Kidney epithelial cell (primary cell): ENCODE results near the gene APEX2. TPM values are rescaled to one million over a fixed set of nuclear protein-coding genes. Genes with fewer than 3 reads are reported as not detected.

Experiments
- DNase-seq: peaks from one replicate; pipeline ENCODE4 v3.0.0-alpha.2; 2010; ENCODE audit warnings: low read depth
- H3K27me3 ChIP-seq: 2 replicates; pipeline ENCODE4 v1.6.0; 2011; ENCODE audit warnings: low read length; ENCODE audit not compliant: control insufficient read depth, insufficient read depth
- H3K36me3 ChIP-seq: 2 replicates; pipeline ENCODE4 v1.5.1; 2011; ENCODE audit warnings: low read length; ENCODE audit not compliant: control insufficient read depth, insufficient read depth
- H3K4me3 ChIP-seq: 2 replicates; pipeline ENCODE4 v1.5.1; 2011; ENCODE audit warnings: low read depth, mild to moderate bottlenecking, control low read depth, low read length
- total RNA-seq: library from RNA; depleted of rRNA; stranded (reverse); fragments of >200 nt; gene quantifications from 2 replicates; pipeline ENCODE4 v1.2.3, GENCODE V29; 2015
- TF ChIP-seq, protein P1 (sequence below): IDR thresholded peaks from 2 replicates; pipeline ENCODE4 v1.5.1; 2011; ENCODE audit warnings: mild to moderate bottlenecking, moderate library complexity, low read length, control low read depth, inconsistent platforms; ENCODE audit not compliant: insufficient read depth, poor library complexity, severe bottlenecking

Gene APEX2
- total RNA-seq, 1 donor from 2014 or later, result 15.1 TPM

DNA sequence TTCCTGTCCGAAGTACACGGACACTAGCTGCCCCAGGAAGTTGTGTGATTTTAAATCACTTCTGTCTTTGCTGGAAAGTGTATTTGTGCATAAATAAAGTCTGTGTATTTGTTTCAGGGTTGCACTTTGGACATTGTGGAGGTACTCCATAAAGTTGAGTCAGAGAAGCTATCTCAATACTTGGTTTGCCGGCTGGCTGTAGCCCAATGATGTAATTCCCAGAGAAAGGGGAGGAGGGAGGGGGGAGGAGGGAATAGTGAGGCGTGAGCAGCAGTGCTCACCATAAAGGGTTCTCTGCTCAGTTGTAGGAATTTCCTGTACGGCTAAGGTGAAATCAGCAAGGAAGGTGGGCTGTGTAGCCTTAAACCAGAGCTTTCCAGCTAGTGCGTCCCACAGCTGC, 7.5 kb downstream of the APEX2 start:
- H3K36me3 ChIP-seq, result no peaks in the 10 kb centered on the region
- no peak overlapping the region for H3K4me3 ChIP-seq
- TF ChIP-seq, protein P1, sequence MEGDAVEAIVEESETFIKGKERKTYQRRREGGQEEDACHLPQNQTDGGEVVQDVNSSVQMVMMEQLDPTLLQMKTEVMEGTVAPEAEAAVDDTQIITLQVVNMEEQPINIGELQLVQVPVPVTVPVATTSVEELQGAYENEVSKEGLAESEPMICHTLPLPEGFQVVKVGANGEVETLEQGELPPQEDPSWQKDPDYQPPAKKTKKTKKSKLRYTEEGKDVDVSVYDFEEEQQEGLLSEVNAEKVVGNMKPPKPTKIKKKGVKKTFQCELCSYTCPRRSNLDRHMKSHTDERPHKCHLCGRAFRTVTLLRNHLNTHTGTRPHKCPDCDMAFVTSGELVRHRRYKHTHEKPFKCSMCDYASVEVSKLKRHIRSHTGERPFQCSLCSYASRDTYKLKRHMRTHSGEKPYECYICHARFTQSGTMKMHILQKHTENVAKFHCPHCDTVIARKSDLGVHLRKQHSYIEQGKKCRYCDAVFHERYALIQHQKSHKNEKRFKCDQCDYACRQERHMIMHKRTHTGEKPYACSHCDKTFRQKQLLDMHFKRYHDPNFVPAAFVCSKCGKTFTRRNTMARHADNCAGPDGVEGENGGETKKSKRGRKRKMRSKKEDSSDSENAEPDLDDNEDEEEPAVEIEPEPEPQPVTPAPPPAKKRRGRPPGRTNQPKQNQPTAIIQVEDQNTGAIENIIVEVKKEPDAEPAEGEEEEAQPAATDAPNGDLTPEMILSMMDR, result no peak
- DNase-seq, result no peak
- H3K27me3 ChIP-seq, result no peaks in the 10 kb centered on the region

DNA sequence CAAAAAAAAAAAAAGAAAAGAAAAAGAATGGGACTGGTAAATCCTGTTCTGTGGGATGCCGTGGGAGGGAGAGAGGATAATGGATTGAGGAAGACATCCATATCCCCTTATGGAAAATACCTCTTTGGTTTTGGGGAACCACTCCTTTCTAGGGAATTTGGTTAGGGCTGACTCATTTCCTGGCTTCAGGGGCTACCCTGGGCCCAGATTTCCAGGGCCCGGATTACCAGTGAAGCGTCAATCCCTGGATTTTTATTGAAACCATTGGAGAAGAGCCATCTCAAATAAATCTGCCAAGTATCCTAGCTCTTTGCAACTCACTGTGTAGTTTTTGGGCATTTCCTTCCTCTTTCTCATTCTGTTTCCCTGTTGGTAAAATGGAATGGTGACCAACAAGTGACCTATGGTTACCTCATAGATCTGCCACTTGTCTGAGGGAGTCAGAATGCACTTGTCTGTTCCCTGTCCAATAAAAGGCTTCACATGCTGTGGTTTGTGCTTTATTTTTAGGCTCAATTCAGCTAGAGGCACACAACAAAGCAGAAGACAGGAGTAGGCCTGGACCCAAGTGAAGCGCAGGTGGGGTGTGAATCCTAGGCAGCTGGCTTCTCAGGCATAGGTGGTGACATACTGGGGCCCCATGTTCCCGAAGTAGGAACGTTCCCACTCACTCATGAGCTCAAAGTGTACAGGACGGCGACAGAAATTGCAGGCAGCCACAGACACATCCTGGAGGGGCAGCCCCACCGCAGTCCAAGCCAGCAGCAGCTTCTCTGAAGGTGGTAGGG, 8.6 kb downstream of the APEX2 start:
- Histone ChIP-seq H3K4me3 (no peak overlapping the region), H3K36me3 (no peaks in the 10 kb centered on the region), H3K27me3 (no peaks in the 10 kb centered on the region)
- no peak for DNase-seq
- TF ChIP-seq, protein P1, result no peak

DNA sequence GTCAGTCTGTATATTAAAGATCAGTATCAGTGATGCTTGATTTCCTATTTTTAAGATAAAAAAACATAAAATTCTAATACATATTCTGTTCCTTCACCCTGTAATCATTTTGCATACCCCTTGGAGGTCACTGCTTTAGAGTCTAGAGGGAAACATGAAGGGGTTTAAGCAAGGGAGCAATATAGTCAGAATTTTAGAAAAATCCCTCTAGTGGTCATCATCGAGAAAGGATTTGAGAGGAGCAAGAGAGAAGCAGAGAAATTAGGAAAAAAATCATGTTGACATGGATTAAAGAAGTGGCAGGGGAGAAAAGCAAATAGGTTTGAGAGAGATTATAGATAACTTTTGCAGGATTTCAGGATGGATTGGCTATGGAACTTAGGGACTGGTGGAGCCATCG, 11.1 kb downstream of the APEX2 start:
- Histone ChIP-seq H3K27me3 (no peaks in the 10 kb centered on the region), H3K36me3 (no peaks in the 10 kb centered on the region), H3K4me3 (no peak overlapping the region)
- TF ChIP-seq, protein P1, result peak; percentile 21
- DNase-seq, result no peak

DNA sequence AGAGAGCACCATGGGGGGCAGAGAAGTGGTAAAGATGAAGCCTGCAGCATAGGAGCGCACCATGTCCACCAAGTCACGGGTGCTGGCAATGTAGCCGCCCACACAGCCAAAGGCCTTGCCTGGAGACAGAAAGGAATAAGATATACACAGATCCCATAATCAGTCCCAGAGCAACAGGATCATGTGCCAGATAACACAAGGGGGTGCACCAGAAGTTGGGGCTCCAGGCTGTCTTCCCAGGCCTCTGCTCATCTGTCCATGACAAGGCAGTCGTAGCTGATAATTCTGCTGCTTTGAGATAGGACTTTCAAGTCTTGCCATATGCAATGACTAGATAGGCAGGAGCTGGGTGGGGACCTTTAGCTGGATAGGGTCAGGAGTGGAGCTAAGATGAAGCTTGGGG, 14.7 kb downstream of the APEX2 start:
- Histone ChIP-seq H3K36me3 (no peaks in the 10 kb centered on the region), H3K4me3 (no peak overlapping the region), H3K27me3 (no peaks in the 10 kb centered on the region)
- DNase-seq, result no peak
- TF ChIP-seq, protein P1, result no peak

DNA sequence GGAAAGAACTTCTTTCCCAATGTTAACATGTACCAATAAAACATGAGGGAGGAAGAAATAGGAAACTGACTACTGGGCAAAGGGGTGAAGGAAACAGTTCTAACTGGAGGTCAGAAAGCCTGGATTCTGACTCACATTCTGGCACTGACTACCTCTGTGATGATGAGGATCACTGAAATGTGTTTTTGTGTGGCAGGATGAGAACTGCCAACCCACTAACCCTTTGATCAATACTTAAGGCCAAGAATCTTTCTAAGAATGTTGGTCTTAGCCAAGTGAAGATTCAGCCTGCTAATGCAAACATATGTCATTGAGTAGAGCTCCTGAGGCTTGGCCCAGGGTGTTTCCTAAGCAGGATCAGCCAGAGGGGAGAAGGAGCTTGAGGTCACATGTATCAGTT, 26.0 kb downstream of the APEX2 start:
- H3K27me3 ChIP-seq, result no peaks in the 10 kb centered on the region
- H3K36me3 ChIP-seq, result no peaks in the 10 kb centered on the region
- TF ChIP-seq, protein P1, result no peak
- no peak for DNase-seq
- no peak overlapping the region for H3K4me3 ChIP-seq

DNA sequence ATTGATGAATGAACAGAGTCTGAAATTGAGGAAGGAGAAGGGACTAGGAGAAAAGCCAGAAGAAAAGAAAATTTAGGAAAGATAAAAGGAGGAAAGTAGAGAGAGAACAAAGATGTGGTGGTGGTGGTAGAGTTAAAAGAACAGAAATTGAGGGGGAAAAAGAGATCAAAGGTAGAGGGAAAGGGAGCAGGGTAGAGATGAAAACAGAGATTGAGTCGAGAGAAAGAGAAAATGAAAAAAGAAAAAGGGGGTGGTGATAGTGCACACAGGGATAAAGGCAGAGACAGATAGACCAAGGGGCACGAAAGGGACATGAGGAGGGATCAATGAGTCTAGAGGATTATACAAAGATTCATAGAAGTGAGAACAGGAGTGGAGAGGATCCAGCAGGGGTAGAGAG, 26.7 kb downstream of the APEX2 start:
- no peaks in the 10 kb centered on the region for H3K27me3 ChIP-seq
- H3K4me3 ChIP-seq, result no peak overlapping the region
- no peaks in the 10 kb centered on the region for H3K36me3 ChIP-seq
- TF ChIP-seq, protein P1, result no peak
- DNase-seq, result no peak
